Measurements from ENCODE around the gene FAM168A.

DNA sequence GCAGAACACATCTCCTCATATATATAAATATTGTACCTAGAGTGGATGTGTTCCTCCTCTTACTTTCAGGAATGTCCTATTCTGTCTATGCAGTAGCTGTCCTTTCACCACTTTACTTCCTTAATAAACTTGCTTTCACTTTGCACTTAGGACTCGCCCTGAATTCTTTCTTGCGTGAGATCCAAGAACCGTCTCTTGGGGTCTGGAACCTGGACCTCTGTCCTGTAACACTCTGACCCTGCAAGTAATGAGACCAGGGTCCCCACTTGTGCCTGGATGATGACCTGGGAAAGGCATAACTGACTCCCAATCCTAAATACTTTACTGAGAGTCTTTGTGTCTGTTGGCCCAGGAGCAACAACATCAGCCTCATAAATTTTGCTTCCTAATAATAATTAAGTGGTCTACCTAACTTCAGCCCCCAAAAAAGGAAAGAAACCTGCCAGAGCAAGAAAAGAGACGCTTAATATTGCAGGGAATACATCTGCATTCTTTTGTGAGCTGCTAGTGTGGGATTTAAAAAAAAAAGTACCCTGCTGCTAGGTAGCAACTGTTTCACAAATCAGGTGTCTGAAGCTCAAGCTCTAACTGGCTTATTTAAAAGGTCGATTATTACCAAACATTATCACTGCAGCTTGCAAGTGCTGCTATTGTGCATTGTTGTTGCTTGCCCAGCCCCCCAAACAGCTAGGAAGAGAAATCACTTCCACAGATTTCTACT lies 69.3 kb downstream of the FAM168A start:
- TF ChIP-seq, protein P1, sequence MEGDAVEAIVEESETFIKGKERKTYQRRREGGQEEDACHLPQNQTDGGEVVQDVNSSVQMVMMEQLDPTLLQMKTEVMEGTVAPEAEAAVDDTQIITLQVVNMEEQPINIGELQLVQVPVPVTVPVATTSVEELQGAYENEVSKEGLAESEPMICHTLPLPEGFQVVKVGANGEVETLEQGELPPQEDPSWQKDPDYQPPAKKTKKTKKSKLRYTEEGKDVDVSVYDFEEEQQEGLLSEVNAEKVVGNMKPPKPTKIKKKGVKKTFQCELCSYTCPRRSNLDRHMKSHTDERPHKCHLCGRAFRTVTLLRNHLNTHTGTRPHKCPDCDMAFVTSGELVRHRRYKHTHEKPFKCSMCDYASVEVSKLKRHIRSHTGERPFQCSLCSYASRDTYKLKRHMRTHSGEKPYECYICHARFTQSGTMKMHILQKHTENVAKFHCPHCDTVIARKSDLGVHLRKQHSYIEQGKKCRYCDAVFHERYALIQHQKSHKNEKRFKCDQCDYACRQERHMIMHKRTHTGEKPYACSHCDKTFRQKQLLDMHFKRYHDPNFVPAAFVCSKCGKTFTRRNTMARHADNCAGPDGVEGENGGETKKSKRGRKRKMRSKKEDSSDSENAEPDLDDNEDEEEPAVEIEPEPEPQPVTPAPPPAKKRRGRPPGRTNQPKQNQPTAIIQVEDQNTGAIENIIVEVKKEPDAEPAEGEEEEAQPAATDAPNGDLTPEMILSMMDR (IDR thresholded peaks at IDR 0.05), result no peak
- TF ChIP-seq, protein P2, sequence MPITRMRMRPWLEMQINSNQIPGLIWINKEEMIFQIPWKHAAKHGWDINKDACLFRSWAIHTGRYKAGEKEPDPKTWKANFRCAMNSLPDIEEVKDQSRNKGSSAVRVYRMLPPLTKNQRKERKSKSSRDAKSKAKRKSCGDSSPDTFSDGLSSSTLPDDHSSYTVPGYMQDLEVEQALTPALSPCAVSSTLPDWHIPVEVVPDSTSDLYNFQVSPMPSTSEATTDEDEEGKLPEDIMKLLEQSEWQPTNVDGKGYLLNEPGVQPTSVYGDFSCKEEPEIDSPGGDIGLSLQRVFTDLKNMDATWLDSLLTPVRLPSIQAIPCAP (CRISPR knock-in tag; IDR thresholded peaks at IDR 0.05), result no peak
- TF ChIP-seq, protein P3, sequence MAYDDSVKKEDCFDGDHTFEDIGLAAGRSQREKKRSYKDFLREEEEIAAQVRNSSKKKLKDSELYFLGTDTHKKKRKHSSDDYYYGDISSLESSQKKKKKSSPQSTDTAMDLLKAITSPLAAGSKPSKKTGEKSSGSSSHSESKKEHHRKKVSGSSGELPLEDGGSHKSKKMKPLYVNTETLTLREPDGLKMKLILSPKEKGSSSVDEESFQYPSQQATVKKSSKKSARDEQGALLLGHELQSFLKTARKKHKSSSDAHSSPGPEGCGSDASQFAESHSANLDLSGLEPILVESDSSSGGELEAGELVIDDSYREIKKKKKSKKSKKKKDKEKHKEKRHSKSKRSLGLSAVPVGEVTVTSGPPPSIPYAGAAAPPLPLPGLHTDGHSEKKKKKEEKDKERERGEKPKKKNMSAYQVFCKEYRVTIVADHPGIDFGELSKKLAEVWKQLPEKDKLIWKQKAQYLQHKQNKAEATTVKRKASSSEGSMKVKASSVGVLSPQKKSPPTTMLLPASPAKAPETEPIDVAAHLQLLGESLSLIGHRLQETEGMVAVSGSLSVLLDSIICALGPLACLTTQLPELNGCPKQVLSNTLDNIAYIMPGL (CRISPR knock-in tag; IDR thresholded peaks at IDR 0.05), result no peak
- TF ChIP-seq, protein P4, sequence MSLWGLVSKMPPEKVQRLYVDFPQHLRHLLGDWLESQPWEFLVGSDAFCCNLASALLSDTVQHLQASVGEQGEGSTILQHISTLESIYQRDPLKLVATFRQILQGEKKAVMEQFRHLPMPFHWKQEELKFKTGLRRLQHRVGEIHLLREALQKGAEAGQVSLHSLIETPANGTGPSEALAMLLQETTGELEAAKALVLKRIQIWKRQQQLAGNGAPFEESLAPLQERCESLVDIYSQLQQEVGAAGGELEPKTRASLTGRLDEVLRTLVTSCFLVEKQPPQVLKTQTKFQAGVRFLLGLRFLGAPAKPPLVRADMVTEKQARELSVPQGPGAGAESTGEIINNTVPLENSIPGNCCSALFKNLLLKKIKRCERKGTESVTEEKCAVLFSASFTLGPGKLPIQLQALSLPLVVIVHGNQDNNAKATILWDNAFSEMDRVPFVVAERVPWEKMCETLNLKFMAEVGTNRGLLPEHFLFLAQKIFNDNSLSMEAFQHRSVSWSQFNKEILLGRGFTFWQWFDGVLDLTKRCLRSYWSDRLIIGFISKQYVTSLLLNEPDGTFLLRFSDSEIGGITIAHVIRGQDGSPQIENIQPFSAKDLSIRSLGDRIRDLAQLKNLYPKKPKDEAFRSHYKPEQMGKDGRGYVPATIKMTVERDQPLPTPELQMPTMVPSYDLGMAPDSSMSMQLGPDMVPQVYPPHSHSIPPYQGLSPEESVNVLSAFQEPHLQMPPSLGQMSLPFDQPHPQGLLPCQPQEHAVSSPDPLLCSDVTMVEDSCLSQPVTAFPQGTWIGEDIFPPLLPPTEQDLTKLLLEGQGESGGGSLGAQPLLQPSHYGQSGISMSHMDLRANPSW (CRISPR knock-in tag; conservative IDR thresholded peaks at IDR 0.05; ENCODE audit: low read depth), result no peak
